GM03348 (cell line): ENCODE results near the gene MAGI1.
"Not testable (repeated sequence)": the region's sequence is repeated elsewhere in the genome, so short reads cannot be mapped to it uniquely, and the experiment has no call there.

Experiments used
- DNase-seq: peaks from one replicate; pipeline ENCODE4 v3.0.0; 2012; ENCODE audit warnings: low spot score

MAGI1 gene

DNA sequence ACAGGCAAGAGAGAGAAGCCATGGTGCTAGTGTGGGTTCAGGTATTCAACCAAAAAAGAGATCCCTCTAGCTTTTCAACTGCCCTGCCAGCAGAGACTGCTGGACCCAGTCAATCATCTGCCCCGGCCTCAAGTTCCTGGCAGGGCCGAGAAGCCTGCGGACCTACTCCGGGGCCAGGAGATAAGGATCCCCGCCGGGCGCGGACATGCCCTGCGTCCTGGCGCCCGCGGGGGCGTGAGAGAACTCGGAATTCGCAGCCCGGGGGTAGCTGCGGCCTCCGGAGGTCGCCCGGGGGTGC, 821 bp upstream of the MAGI1 start:
- DNase-seq = peak; percentile 60

DNA sequence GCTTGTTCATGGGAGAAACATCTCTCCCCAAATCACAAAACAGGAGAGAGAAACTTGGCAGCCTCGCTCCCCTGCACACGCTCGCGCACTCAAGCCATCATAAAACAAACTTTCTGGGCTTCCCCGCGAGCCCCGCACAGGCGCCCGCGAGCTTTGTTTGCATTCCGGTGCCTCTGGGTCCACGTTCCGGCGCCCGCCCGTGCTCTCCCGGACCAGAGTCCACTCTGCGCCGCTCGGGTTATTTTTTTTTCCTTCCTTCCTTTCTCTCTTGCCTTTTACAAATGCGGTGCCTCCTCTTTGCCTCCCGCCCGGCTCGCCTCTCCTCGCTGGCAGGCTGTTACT, 363 bp downstream of the MAGI1 start:
- no peak for DNase-seq

DNA sequence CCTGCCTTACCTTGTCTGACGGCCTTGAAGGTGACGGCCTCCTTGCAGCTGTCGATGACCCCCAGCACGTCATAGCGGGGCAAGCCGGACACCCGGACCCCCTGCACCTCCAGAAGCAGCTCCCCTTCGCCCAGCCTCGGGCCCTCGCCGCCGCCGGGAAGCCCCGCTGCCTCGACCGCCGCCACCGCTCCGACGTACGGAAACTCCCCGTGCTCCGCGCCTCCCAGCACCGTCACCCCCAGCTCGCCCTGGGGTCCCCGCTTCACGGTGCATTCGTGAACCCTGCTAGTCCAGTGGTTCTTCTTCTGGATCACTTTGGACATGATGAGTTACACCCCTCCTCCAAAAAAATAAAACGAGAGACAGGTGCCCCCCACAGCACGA, 740 bp downstream of the MAGI1 start:
- DNase-seq = peak; percentile 36

DNA sequence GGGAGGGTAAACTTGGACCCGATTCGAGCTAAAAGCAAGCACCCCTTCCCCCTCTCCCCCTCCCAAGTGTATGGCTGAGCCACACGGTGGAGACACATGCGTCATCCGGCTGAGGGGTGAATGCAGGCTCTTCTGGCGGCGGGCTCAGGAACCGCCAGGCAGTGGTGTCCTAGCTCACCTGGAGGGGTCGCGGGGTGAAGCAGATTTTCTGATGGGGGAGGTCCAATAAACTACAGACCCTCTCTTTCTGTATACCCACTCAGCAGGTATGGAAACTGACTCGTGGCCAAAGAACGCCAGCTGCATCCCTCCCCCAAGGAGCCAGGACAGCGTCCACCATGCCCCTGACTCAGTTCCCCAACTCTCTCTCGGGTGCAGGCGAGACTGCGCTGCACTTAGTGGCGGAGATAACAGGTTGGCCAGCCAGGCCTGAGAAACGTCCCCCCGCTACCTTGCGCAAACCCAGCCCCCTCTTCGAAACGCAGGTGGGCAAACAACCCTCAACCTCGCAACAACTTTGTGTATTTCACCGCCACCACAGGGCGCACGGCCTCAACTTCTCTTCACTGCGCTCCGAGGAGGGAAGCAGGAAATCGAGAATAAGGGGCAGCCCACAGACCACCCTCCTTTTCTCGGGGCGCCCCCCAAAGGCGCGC, 1.3 kb downstream of the MAGI1 start:
- DNase-seq = peak; percentile 67

- DNase-seq = peak; percentile 20
Observed at GRCh38 chr3:66036586-66037148, 2.1 kb downstream of the MAGI1 start.

GRCh38 chr3:66035763-66036477, 2.8 kb downstream of the MAGI1 start:
- no peak for DNase-seq

DNA sequence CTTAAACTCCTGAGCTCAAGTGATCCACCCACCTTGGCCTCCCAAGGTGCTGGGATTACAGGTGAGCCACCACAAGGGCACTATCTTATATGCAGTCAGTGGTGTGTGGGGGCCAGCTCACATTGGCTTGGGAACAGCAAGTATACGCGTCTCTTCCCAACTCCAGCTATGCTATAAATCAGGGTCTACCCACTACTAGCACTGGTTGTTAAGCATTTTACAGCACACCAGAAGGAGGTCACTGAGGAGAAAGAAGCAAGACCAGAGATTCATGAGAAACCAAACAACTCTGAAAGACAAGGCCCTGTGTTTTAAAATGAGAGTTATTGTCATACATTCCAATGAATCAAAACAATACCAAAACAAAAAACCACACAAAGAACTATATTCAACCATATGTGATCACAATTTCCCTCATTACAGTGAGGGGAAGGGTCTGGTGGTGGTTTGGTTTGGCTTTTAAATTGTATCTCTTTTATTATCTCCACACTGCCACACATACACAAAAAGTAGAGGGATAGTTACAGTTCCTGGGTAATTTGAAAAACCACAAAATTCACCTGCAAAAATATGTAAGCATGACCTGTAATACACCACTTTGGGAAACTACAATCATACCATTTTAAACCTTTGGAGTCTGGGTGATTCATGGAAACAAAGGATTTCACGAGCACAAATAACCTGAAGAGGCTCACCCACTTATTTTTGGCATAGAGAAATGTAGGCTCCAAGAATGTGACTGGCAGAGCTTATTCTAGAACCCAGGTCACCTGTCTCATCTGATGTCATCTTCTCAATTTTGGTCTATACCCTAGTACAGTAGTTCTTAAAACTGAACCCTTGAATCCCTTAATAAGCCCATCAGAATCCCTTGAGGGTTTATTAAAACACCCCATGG, 5.2 kb downstream of the MAGI1 start:
- no peak for DNase-seq

- DNase-seq = no peak
Observed at GRCh38 chr3:66031102-66031698, 7.5 kb downstream of the MAGI1 start.

DNA sequence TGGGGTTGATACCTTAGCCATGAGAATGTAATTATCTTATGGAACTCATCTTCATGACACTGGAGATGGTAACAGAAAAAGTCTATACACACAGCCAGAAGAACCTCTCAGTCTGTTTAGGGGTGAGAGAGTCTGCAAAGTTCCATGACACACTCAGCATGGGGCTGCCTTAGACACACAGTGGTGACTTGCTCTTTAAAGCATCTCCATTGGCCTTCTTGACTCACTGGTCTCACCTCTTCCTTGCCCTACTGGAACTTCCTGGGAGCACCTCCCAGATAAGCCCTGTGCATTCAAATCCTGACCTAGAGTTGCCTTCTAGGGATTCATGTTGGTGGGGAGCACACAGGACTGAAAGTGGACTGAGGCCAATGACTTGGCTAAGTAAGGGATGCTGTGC, 9.3 kb downstream of the MAGI1 start:
- DNase-seq = no peak

DNA sequence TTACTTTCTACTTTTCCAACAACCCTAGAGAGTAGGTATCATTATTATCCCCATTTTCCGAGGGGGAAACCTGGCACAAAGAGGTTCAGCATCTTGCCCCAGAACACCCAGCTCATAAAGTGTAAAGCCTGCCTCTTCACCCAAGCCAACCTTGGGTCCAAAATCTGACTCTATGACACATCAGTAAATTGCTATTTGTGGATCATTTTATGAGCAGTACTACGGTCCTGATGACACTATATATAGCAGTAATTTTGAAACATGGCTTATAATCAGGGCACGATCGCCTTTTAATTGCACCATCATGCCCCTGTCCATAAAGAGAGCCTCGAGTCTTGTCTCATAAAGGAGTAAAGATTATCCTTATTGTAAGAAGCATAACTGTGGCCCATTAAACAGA, 9.7 kb downstream of the MAGI1 start:
- DNase-seq = no peak

GRCh38 chr3:66028457-66028856, 10.3 kb downstream of the MAGI1 start:
- no peak for DNase-seq

DNA sequence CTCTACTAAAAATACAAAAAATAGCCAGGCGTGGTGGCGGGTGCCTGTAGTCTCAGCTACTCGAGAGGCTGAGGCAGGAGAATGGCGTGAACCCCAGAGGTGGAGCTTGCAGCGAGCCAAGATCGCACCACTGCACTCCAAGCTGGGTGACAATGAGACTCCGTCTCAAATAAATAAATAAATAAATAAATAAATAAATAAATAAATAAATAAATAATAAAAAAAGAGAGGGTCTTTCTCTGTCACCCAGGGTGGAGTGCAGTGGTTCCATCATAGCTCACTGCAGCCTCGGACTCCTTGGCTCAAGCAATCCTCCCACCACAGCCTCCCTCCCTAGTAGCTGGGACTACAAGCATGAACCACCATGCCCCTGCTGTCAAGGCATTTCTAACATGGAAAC, 11.6 kb downstream of the MAGI1 start:
- DNase-seq = not testable (repeated sequence)

DNA sequence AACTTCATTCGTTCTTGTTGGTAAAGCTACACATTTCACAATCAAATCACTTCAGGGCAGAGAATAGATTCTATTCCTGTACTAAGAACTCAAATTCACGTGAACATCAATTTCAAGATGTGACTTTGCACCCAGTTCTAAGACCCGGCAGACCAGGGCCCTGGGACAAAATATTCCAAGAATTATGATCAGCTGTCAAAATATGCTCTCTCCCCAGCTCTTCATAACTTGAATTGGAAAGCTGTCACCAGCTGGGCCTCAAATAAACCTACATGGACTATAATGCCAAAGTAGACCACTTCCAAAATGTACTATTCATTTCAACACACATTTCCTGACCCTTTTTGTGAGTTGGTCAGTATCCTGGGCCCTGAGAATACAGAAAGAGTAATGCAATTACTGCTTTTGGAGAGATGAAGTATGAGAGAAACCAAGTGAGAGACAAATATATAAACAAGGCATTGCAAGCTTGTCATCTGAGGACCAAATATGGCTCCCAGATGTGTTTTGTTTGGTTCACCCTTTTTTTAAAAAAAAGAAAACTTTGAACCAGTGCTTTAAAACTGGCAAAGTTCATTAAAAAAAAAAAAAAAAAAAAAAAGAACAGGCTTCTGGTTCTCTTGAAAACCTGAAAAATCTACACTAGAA, 14.9 kb downstream of the MAGI1 start:
- DNase-seq = no peak

DNA sequence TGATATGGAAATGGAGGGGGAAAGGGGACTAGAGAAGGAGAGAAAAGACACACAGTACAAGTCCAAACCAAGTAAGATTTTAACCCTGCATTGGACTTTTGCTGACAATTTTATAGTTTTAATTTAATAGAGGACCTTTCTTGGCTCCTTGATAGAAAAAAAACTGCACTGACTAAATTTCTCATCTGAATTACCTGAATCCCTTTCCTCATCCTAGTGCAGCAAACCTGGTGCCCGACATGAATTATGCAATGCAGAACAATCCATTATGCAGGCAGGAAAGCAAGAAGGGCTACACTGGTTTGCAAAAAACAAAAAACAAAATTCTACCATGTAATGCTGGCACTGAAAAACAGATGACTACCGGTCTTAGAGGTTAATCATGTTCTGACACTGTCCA, 15.5 kb downstream of the MAGI1 start:
- DNase-seq = no peak

GRCh38 chr3:66021731-66022131, 17.0 kb downstream of the MAGI1 start:
- DNase-seq = peak; percentile 17

- no peak for DNase-seq
Observed at GRCh38 chr3:66019896-66020295, 18.8 kb downstream of the MAGI1 start.

GRCh38 chr3:66018057-66019033, 20.4 kb downstream of the MAGI1 start:
- no peak for DNase-seq

DNA sequence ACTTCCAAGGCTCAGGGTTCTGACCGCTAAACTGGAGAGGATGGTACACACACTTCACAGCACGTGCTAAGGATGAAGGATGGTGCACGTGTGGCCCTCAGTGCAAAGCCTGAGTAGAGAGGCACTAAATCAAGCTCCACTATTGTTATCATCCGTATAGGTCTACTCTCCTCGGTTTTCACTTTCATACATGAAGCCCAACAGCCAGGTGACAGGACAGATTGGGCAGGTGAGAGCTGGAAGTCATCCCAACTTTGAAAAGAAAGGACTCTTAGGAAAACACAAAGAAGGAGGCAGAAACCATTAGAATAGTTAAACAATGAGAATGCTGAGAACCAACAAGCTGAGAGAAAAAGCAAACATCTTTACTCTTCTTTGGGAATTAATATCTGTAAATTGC, 21.1 kb downstream of the MAGI1 start:
- no peak for DNase-seq

GRCh38 chr3:66017084-66017483, 21.6 kb downstream of the MAGI1 start:
- DNase-seq = no peak

DNA sequence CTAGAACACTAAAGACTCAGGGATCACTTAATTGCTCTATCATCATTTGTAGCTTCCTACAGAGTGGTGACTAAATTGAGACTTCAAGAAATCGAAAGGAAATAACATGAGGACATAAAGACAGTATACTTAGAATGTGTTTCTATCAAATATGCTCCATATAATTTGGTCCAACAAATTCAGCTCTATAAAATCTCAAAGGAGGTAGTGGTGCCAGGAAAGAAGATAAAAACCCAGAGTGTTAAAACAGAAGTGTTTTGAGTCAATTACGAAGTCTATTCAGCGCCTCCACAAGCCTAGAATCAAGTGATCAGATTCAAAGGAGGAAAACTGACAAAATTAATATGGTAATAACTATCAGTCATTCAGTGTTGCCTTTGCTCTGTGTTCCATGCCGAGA, 22.9 kb downstream of the MAGI1 start:
- DNase-seq = no peak

DNA sequence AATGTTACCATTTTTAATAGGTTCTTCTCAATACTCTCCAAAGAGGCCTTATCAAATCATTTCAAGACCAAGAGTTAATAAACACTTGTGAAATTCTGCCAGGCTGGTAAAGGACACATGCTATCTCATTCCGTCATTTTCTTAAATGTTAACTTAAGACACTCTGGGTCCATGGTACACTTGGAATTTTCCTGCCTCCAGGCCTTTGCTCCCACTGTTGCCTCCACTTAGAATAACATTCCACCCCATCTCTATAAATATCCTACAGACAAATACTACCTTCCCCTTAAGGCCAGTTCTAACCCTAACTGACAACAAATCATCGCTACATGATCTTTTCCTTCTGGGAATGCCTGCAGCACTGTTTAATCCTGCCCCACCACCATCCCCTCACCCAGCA, 24.1 kb downstream of the MAGI1 start:
- DNase-seq = no peak
